ENCODE results near the gene CRYZL1.

CRYZL1 gene

GRCh38 chr21:33641352-33642026 is at the start of gene CRYZL1:
TSS of gene CRYZL1 (minus strand) at chr21:33641741. CDS start at chr21:33631551, 10,190 bp downstream.
- H3K9ac ChIP-seq (ENCODE audit: insufficient read length) = peak within 1 kb of the TSS; percentile 86
- H3K9me3 ChIP-seq (ENCODE audit: low read depth, low read length) = no peaks in the 10 kb centered on the region
- peak within 1 kb of the TSS; percentile 89 for H3K27ac ChIP-seq
- TF ChIP-seq EZH2 (IDR thresholded peaks at IDR 0.05) (no peak), POLR2AphosphoS5 (IDR thresholded peaks at IDR 0.05; ENCODE audit: borderline replicate concordance, low read depth, low read length) (peak; percentile 83; the same call in 1 of the 2 replicates), FOXP2 (optimal IDR thresholded peaks at IDR 0.05; ENCODE audit: control extremely low read depth, extremely low read length, insufficient read depth) (peak; percentile 74)
- DNase-seq (ENCODE audit: low read depth, low spot score) = peak; percentile 94
- H3K36me3 ChIP-seq (ENCODE audit: insufficient read depth, low read length) = no peaks in the 10 kb centered on the region; the same call in 1 of the 2 replicates
- peak within 1 kb of the TSS; percentile 88 for H3K4me3 ChIP-seq

GRCh38 chr21:33690874-33691273 is 49.3 kb upstream of the CRYZL1 start:
- no peak for DNase-seq (ENCODE audit: low read depth, low spot score)
- Histone ChIP-seq H3K4me3 (no peak overlapping the region), H3K9ac (ENCODE audit: insufficient read length) (no peak overlapping the region), H3K36me3 (ENCODE audit: insufficient read depth, low read length) (no peaks in the 10 kb centered on the region), H3K27ac (no peak overlapping the region), H3K9me3 (ENCODE audit: low read depth, low read length) (no peaks in the 10 kb centered on the region)
- TF ChIP-seq FOXP2 (optimal IDR thresholded peaks at IDR 0.05; ENCODE audit: control extremely low read depth, extremely low read length, insufficient read depth) (no peak), EZH2 (IDR thresholded peaks at IDR 0.05) (no peak), POLR2AphosphoS5 (IDR thresholded peaks at IDR 0.05; ENCODE audit: borderline replicate concordance, low read depth, low read length) (no peak)

- no peaks in the 10 kb centered on the region for H3K36me3 ChIP-seq (ENCODE audit: insufficient read depth, low read length)
- no peak overlapping the region for H3K27ac ChIP-seq
- H3K9ac ChIP-seq (ENCODE audit: insufficient read length) = no peak overlapping the region
- no peak for DNase-seq (ENCODE audit: low read depth, low spot score)
- TF ChIP-seq FOXP2 (optimal IDR thresholded peaks at IDR 0.05; ENCODE audit: control extremely low read depth, extremely low read length, insufficient read depth) (no peak), POLR2AphosphoS5 (IDR thresholded peaks at IDR 0.05; ENCODE audit: borderline replicate concordance, low read depth, low read length) (no peak), EZH2 (IDR thresholded peaks at IDR 0.05) (no peak)
- H3K4me3 ChIP-seq = no peak overlapping the region
- H3K9me3 ChIP-seq (ENCODE audit: low read depth, low read length) = no peaks in the 10 kb centered on the region
Measured at GRCh38 chr21:33688353-33688752, 46.8 kb upstream of the CRYZL1 start.

- TF ChIP-seq POLR2AphosphoS5 (IDR thresholded peaks at IDR 0.05; ENCODE audit: borderline replicate concordance, low read depth, low read length) (no peak), FOXP2 (optimal IDR thresholded peaks at IDR 0.05; ENCODE audit: control extremely low read depth, extremely low read length, insufficient read depth) (no peak), EZH2 (IDR thresholded peaks at IDR 0.05) (no peak)
- no peaks in the 10 kb centered on the region for H3K9me3 ChIP-seq (ENCODE audit: low read depth, low read length)
- DNase-seq (ENCODE audit: low read depth, low spot score) = no peak
- H3K4me3 ChIP-seq = no peak overlapping the region
- H3K27ac ChIP-seq = no peak overlapping the region
- no peak overlapping the region for H3K9ac ChIP-seq (ENCODE audit: insufficient read length)
- H3K36me3 ChIP-seq (ENCODE audit: insufficient read depth, low read length) = no peaks in the 10 kb centered on the region
Measured at GRCh38 chr21:33687634-33688033, 46.1 kb upstream of the CRYZL1 start.

- no peak overlapping the region for H3K27ac ChIP-seq
- H3K9ac ChIP-seq (ENCODE audit: insufficient read length) = no peak overlapping the region
- no peak for DNase-seq (ENCODE audit: low read depth, low spot score)
- TF ChIP-seq FOXP2 (optimal IDR thresholded peaks at IDR 0.05; ENCODE audit: control extremely low read depth, extremely low read length, insufficient read depth) = no peak
- TF ChIP-seq POLR2AphosphoS5 (IDR thresholded peaks at IDR 0.05; ENCODE audit: borderline replicate concordance, low read depth, low read length) = no peak
- no peak for TF ChIP-seq EZH2 (IDR thresholded peaks at IDR 0.05)
- no peaks in the 10 kb centered on the region for H3K9me3 ChIP-seq (ENCODE audit: low read depth, low read length)
- H3K36me3 ChIP-seq (ENCODE audit: insufficient read depth, low read length) = no peaks in the 10 kb centered on the region
- H3K4me3 ChIP-seq = no peak overlapping the region
Measured at GRCh38 chr21:33686386-33686785, 44.8 kb upstream of the CRYZL1 start.

GRCh38 chr21:33685613-33686197 is 44.2 kb upstream of the CRYZL1 start:
- DNase-seq (ENCODE audit: low read depth, low spot score) = no peak
- Histone ChIP-seq H3K36me3 (ENCODE audit: insufficient read depth, low read length) (no peaks in the 10 kb centered on the region), H3K27ac (no peak overlapping the region), H3K9ac (ENCODE audit: insufficient read length) (no peak overlapping the region), H3K9me3 (ENCODE audit: low read depth, low read length) (no peaks in the 10 kb centered on the region), H3K4me3 (no peak overlapping the region)
- TF ChIP-seq EZH2 (IDR thresholded peaks at IDR 0.05) (no peak), POLR2AphosphoS5 (IDR thresholded peaks at IDR 0.05; ENCODE audit: borderline replicate concordance, low read depth, low read length) (no peak), FOXP2 (optimal IDR thresholded peaks at IDR 0.05; ENCODE audit: control extremely low read depth, extremely low read length, insufficient read depth) (no peak)

GRCh38 chr21:33684923-33685560 is 43.5 kb upstream of the CRYZL1 start:
- Histone ChIP-seq H3K27ac (no peak overlapping the region), H3K9me3 (ENCODE audit: low read depth, low read length) (no peaks in the 10 kb centered on the region), H3K4me3 (no peak overlapping the region), H3K36me3 (ENCODE audit: insufficient read depth, low read length) (no peaks in the 10 kb centered on the region), H3K9ac (ENCODE audit: insufficient read length) (no peak overlapping the region)
- DNase-seq (ENCODE audit: low read depth, low spot score) = no peak
- TF ChIP-seq EZH2 (IDR thresholded peaks at IDR 0.05) (no peak), POLR2AphosphoS5 (IDR thresholded peaks at IDR 0.05; ENCODE audit: borderline replicate concordance, low read depth, low read length) (no peak), FOXP2 (optimal IDR thresholded peaks at IDR 0.05; ENCODE audit: control extremely low read depth, extremely low read length, insufficient read depth) (no peak)

GRCh38 chr21:33684068-33684467 is 42.5 kb upstream of the CRYZL1 start:
- Histone ChIP-seq H3K4me3 (no peak overlapping the region), H3K36me3 (ENCODE audit: insufficient read depth, low read length) (no peaks in the 10 kb centered on the region), H3K9me3 (ENCODE audit: low read depth, low read length) (no peaks in the 10 kb centered on the region), H3K27ac (no peak overlapping the region), H3K9ac (ENCODE audit: insufficient read length) (no peak overlapping the region)
- DNase-seq (ENCODE audit: low read depth, low spot score) = no peak
- TF ChIP-seq FOXP2 (optimal IDR thresholded peaks at IDR 0.05; ENCODE audit: control extremely low read depth, extremely low read length, insufficient read depth) (no peak), POLR2AphosphoS5 (IDR thresholded peaks at IDR 0.05; ENCODE audit: borderline replicate concordance, low read depth, low read length) (no peak), EZH2 (IDR thresholded peaks at IDR 0.05) (no peak)
